Neural cell (in vitro differentiated cells): Measurements from ENCODE around the gene CASR. TPM values are rescaled to one million over a fixed set of nuclear protein-coding genes. Genes with fewer than 3 reads are reported as not detected.

Source experiments
- H2AFZ ChIP-seq: fragments of 200-600, 300-800 bp; sonication (generic), shearing (Covaris generic); 2 replicates; pipeline ENCODE4 v1.6.0; 2014; ENCODE audit warnings: low read depth, mild to moderate bottlenecking, antibody characterized with exemption, low read length, moderate library complexity
- H3F3A ChIP-seq: fragments of 200-600 bp; shearing (Covaris generic); 2 replicates; pipeline ENCODE4 v1.6.1; 2016; ENCODE audit warnings: mild to moderate bottlenecking, moderate library complexity, mixed read lengths, antibody characterized with exemption, low read length; ENCODE audit not compliant: insufficient read depth, poor library complexity, severe bottlenecking
- H3K27ac ChIP-seq: fragments of 200-600, 300-800 bp; sonication (generic), shearing (Covaris generic); 2 replicates; pipeline ENCODE4 v1.5.1; 2014; ENCODE audit warnings: mild to moderate bottlenecking, low read length, moderate library complexity
- H3K27me3 ChIP-seq: fragments of 300-800, 200-600 bp; sonication (generic), shearing (Covaris generic); 2 replicates; pipeline ENCODE4 v1.6.0; 2014; ENCODE audit warnings: mild to moderate bottlenecking, low read depth, low read length, moderate library complexity; ENCODE audit not compliant: insufficient read depth
- H3K36me3 ChIP-seq: fragments of 300-800, 200-600 bp; sonication (generic), shearing (Covaris generic); 2 replicates; pipeline ENCODE4 v1.5.1; 2014; ENCODE audit warnings: mild to moderate bottlenecking, antibody characterized with exemption, low read length, moderate library complexity; ENCODE audit not compliant: insufficient read depth
- H3K4me2 ChIP-seq: fragments of 300-800, 200-600 bp; sonication (generic), shearing (Covaris generic); 2 replicates; pipeline ENCODE4 v1.6.0; 2014; ENCODE audit warnings: mild to moderate bottlenecking, low read length
- H3K4me3 ChIP-seq: fragments of 300-800, 200-600 bp; sonication (generic), shearing (Covaris generic); 2 replicates; pipeline ENCODE4 v1.5.1; 2014; ENCODE audit warnings: mild to moderate bottlenecking, low read length, moderate library complexity
- H3K79me2 ChIP-seq: fragments of 200-600 bp; shearing (Covaris generic); replicated peaks from 2 replicates; pipeline ENCODE4 v1.6.0; 2014; ENCODE audit warnings: mild to moderate bottlenecking, low read length, moderate library complexity; ENCODE audit not compliant: insufficient read depth
- H3K9ac ChIP-seq: fragments of 300-800, 200-600 bp; sonication (generic), shearing (Covaris generic); 2 replicates; pipeline ENCODE4 v1.6.1; 2016; ENCODE audit warnings: mild to moderate bottlenecking, low read length, mixed read lengths
- H3K9me2 ChIP-seq: fragments of 200-600 bp; shearing (Covaris generic); 2 replicates; pipeline ENCODE4 v1.6.1; 2016; ENCODE audit warnings: mild to moderate bottlenecking, low read length, mixed read lengths; ENCODE audit not compliant: insufficient read depth
- H3K9me3 ChIP-seq: fragments of 200-600, 300-800 bp; sonication (generic), shearing (Covaris generic); 2 replicates; pipeline ENCODE4 v1.6.1; 2016; ENCODE audit warnings: mild to moderate bottlenecking, mixed run types, low read length, moderate library complexity, mixed read lengths
- H4K20me1 ChIP-seq: fragments of 200-600 bp; shearing (Covaris generic); 2 replicates; pipeline ENCODE4 v1.6.1; 2016; ENCODE audit warnings: mild to moderate bottlenecking, mixed run types; ENCODE audit not compliant: insufficient read depth
- CTCF ChIP-seq: fragments of 450-650 bp; IDR thresholded peaks from 2 replicates; pipeline ENCODE4 v1.5.1; 2014; ENCODE audit warnings: antibody characterized with exemption, mild to moderate bottlenecking, moderate library complexity; ENCODE audit not compliant: poor library complexity, severe bottlenecking
- EP300 ChIP-seq: fragments of 450-650 bp; conservative IDR thresholded peaks from 2 replicates; pipeline ENCODE4 v1.6.1; 2014; ENCODE audit warnings: antibody characterized with exemption, mild to moderate bottlenecking, moderate library complexity; ENCODE audit not compliant: poor library complexity, severe bottlenecking
- EZH2 ChIP-seq: fragments of 200-600, 300-800 bp; shearing (Covaris generic), sonication (generic); IDR thresholded peaks from 2 replicates; pipeline ENCODE4 v1.6.1; 2014; ENCODE audit warnings: antibody characterized with exemption, low read length, borderline replicate concordance, mild to moderate bottlenecking; ENCODE audit not compliant: insufficient read depth, poor library complexity, severe bottlenecking
- MXI1 ChIP-seq: fragments of 450-650 bp; conservative IDR thresholded peaks from 2 replicates; pipeline ENCODE4 v1.6.1; 2014; ENCODE audit warnings: antibody characterized with exemption, mild to moderate bottlenecking; ENCODE audit not compliant: poor library complexity, severe bottlenecking
- POLR2AphosphoS5 ChIP-seq: IDR thresholded peaks from 2 replicates; pipeline ENCODE4 v1.6.1; 2012
- RAD21 ChIP-seq: fragments of 450-650 bp; conservative IDR thresholded peaks from 2 replicates; pipeline ENCODE4 v1.6.1; 2014; ENCODE audit warnings: antibody characterized with exemption, mild to moderate bottlenecking, moderate library complexity
- REST ChIP-seq: IDR thresholded peaks from 2 replicates; pipeline ENCODE4 v1.6.1; 2012; ENCODE audit warnings: borderline replicate concordance
- SMC3 ChIP-seq: fragments of 450-650 bp; conservative IDR thresholded peaks from 2 replicates; pipeline ENCODE4 v1.6.1; 2014; ENCODE audit warnings: antibody characterized with exemption, mild to moderate bottlenecking, moderate library complexity; ENCODE audit not compliant: poor library complexity
- TAF1 ChIP-seq: IDR thresholded peaks from 2 replicates; pipeline ENCODE4 v1.6.1; 2012; ENCODE audit warnings: low read depth
- polyA plus RNA-seq: library from polyadenylated mRNA; depleted of rRNA; stranded (reverse); fragments of >200 nt; gene quantifications from 2 replicates; pipeline ENCODE4 v1.2.3, GENCODE V29; 2014

Gene CASR
- polyA plus RNA-seq, 1 donor from 2014 or later = not detected

- H3K79me2 ChIP-seq = no peaks in the 10 kb centered on the region
- no peaks in the 10 kb centered on the region for H4K20me1 ChIP-seq
- no peaks in the 10 kb centered on the region for H3F3A ChIP-seq
- no peaks in the 10 kb centered on the region for H3K9me2 ChIP-seq
- H3K4me2 ChIP-seq = no peak overlapping the region
- TF ChIP-seq RAD21 (no peak), REST (no peak), POLR2AphosphoS5 (no peak), CTCF (no peak), EP300 (no peak), TAF1 (no peak), EZH2 (no peak), SMC3 (no peak), MXI1 (no peak)
- no peaks in the 10 kb centered on the region for H3K27me3 ChIP-seq
- no peaks in the 10 kb centered on the region for H3K9me3 ChIP-seq
- no peak overlapping the region for H2AFZ ChIP-seq
- H3K4me3 ChIP-seq = no peak overlapping the region
- H3K27ac ChIP-seq = no peak overlapping the region
- no peaks in the 10 kb centered on the region for H3K36me3 ChIP-seq
- H3K9ac ChIP-seq = no peak overlapping the region
Observed at GRCh38 chr3:122310361-122310760, 126.9 kb downstream of the CASR start.

- Histone ChIP-seq H3K9me2 (no peaks in the 10 kb centered on the region), H4K20me1 (no peaks in the 10 kb centered on the region), H3K27ac (no peak overlapping the region), H3K4me2 (no peak overlapping the region), H3F3A (no peaks in the 10 kb centered on the region), H3K36me3 (no peaks in the 10 kb centered on the region), H3K4me3 (no peak overlapping the region), H3K79me2 (no peaks in the 10 kb centered on the region), H3K9me3 (no peaks in the 10 kb centered on the region), H3K9ac (no peak overlapping the region), H3K27me3 (no peaks in the 10 kb centered on the region), H2AFZ (no peak overlapping the region)
- TF ChIP-seq SMC3 (no peak), MXI1 (no peak), RAD21 (no peak)
Observed at GRCh38 chr3:122312826-122313225, 129.4 kb downstream of the CASR start.

- H3K27ac ChIP-seq = no peak overlapping the region
- H3K4me3 ChIP-seq = no peak overlapping the region
- H4K20me1 ChIP-seq = no peaks in the 10 kb centered on the region
- H2AFZ ChIP-seq = no peak overlapping the region
- no peaks in the 10 kb centered on the region for H3K9me2 ChIP-seq
- H3K9me3 ChIP-seq = no peaks in the 10 kb centered on the region
- no peaks in the 10 kb centered on the region for H3K27me3 ChIP-seq
- no peaks in the 10 kb centered on the region for H3F3A ChIP-seq
- no peaks in the 10 kb centered on the region for H3K79me2 ChIP-seq
- H3K9ac ChIP-seq = no peak overlapping the region
- H3K4me2 ChIP-seq = no peak overlapping the region
- no peak for TF ChIP-seq EZH2
- TF ChIP-seq RAD21 = no peak
- TF ChIP-seq POLR2AphosphoS5 = no peak
- no peak for TF ChIP-seq EP300
- no peaks in the 10 kb centered on the region for H3K36me3 ChIP-seq
Observed at GRCh38 chr3:122313281-122313680, 129.8 kb downstream of the CASR start.
